Activated naive CD4-positive, alpha-beta T cell treated with anti-CD3 and anti-CD28 coated beads for 36 hours (primary cell): ENCODE data around the gene D2HGDH. TPM values are rescaled to one million over a fixed set of nuclear protein-coding genes. Genes with fewer than 3 reads are reported as not detected.
A peak's percentile ranks its signal among the peaks of the same experiment; 100 is the strongest.

Experiments
- CTCF ChIA-PET: fragments of 350-600 bp; sonication (Branson Sonifier 250); formaldehyde crosslinking; loops from one replicate; lab custom pipeline; 2021; ENCODE audit warnings: antibody characterized with exemption; lab: Charles Lee
- DNase-seq: peaks from one replicate; pipeline ENCODE4 v3.0.0-alpha.2; 2020
- H3K27ac Mint-ChIP-seq: one replicate; pipeline ENCODE4 v1.8.0; 2021; ENCODE audit warnings: mild to moderate bottlenecking, mixed read lengths
- H3K27me3 Mint-ChIP-seq: one replicate; pipeline ENCODE4 v1.8.0; 2021; ENCODE audit warnings: low read depth, mixed read lengths
- H3K36me3 Mint-ChIP-seq: one replicate; pipeline ENCODE4 v1.8.0; 2021; ENCODE audit warnings: low read depth, mixed read lengths
- H3K4me1 Mint-ChIP-seq: one replicate; pipeline ENCODE4 v1.8.0; 2021; ENCODE audit warnings: low read depth, mixed read lengths
- H3K4me3 Mint-ChIP-seq: one replicate; pipeline ENCODE4 v1.8.0; 2021; ENCODE audit warnings: mild to moderate bottlenecking, moderate library complexity, mixed read lengths
- H3K9me3 Mint-ChIP-seq: one replicate; pipeline ENCODE4 v1.8.0; 2021; ENCODE audit warnings: mixed read lengths
- intact Hi-C: fragments of 100-400 bp; cut with micrococcal nuclease; formaldehyde crosslinking; loops from one replicate; pipeline ENCODE4 v1.15.1; 2023
- total RNA-seq, 2 experiments: library from RNA; stranded (reverse); gene quantifications; one replicate each; pipeline ENCODE4 v1.2.3, GENCODE V29; 2021

D2HGDH gene
- total RNA-seq, 2 experiments from 2014 or later, result 19.4 to 23.1 TPM

DNA sequence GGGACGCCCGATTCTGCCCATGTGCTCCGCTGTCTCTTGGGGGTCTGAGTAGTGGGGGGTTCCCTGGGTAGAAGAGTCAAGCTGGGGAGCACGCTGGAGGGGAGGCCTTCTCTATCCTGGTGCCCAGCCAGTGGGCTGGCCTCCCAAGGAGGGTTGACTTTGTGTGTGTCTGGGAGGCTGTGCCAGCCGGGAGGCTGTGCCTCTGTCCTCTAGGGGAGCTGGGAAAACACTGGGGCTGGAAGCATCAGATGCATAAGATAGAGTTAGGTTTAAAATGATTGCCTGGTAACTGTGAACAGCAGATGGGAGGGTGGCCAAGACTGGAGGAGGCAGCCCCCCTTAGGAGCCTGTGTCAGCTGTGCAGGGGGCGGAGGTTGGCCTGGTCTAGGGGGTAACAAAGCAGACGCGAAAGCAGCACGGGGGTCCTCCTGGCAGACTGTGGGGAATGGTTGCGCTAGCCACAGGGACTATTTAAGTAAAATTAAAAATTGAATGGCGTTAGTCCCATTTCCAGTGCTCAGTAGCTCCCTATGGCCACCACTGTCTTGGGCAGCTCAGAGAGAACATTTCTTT, 31.3 kb upstream of the D2HGDH start:
- Mint-ChIP-seq H3K9me3 (peaks cover 6% of the 10 kb centered on the region), H3K27ac (peak overlapping the region; percentile 61), H3K36me3 (peaks cover 32% of the 10 kb centered on the region), H3K4me3 (peak overlapping the region; percentile 82), H3K4me1 (peaks cover 24% of the 10 kb centered on the region), H3K27me3 (no peaks in the 10 kb centered on the region)
- DNase-seq, result no peak
- CTCF ChIA-PET, result interaction anchor here (1.0 to 3.2 kb wide), 4 partner anchors 15 to 175 kb away, joined by 3 to 17 read pairs (median 12); partner anchors contain the start of gene D2HGDH
- intact Hi-C loops, result loop anchor here (5.0 kb wide), 2 partner anchors 601 to 1136 kb away; partner anchors contain the start of genes MTERF4 and RNPEPL1

DNA sequence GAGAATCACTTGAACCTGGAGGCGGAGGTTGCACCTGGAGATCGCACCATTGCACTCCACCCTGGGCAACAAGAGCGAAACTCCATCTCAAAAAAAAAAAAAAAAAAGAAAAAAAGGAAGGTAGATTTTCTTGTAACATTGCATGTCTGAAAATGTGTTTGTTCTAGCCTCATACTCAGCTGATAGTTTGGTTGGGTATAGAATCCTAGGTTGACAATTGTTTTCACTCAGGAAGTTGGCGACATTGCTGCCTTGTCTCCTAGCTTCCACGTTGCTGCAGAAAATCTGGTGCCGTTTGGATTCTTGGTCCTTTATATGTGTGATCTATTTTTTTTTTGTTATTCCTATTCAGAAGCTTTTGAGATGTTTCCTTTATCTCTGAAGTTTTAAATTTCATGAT, 27.9 kb upstream of the D2HGDH start:
- H3K4me1 Mint-ChIP-seq, result peaks cover 12% of the 10 kb centered on the region
- intact Hi-C loops, result no loop called here
- H3K9me3 Mint-ChIP-seq, result peaks cover 6% of the 10 kb centered on the region
- no peaks in the 10 kb centered on the region for H3K27me3 Mint-ChIP-seq
- peaks cover 41% of the 10 kb centered on the region for H3K36me3 Mint-ChIP-seq
- CTCF ChIA-PET, result no interaction called here
- no peak overlapping the region for H3K27ac Mint-ChIP-seq
- no peak overlapping the region for H3K4me3 Mint-ChIP-seq
- DNase-seq, result no peak

DNA sequence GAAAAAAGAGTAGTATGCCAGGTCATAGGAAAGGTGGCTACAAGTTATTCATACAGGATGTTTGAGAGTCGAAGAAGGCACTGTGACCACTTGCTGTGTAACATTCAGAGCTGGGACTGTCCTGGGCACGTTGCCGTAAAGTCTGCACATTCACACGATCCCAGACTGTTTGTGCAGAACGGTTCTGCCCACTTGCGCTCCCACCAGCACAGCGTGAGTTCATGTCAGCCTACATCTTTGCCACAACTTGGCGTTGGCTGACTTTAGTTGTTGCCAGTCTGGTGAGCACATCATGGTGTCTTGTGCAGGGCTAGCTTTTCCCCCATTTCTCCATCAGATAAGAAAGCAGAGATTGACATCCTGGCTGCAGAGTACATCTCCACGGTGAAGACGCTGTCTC, 25.6 kb upstream of the D2HGDH start:
- no peak overlapping the region for H3K4me3 Mint-ChIP-seq
- peaks cover 51% of the 10 kb centered on the region for H3K36me3 Mint-ChIP-seq
- intact Hi-C loops, result no loop called here

DNA sequence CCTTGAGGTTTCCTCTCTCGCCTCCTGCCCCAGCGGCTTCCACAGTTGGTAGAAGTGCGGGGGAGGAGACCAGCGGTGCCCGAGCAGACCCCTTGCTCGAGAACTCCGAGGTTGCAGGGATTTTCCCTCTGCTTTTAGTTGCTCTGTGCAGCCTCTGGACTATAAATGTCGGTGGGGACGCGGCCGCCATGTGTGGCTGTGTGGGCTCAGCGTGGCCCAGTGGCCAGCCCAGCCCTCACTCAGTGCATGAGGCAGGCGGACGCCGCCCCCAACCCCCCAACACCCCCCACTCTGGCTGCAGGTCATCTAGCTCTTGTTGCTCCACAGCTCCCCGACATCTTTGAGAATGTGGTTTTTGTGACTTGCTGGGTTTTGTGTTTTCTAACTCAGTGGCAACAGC, 15.3 kb upstream of the D2HGDH start:
- DNase-seq, result no peak
- Mint-ChIP-seq H3K4me1 (no peaks in the 10 kb centered on the region), H3K9me3 (peaks cover 6% of the 10 kb centered on the region), H3K4me3 (no peak overlapping the region), H3K36me3 (peaks cover 47% of the 10 kb centered on the region), H3K27me3 (no peaks in the 10 kb centered on the region), H3K27ac (no peak overlapping the region)
- intact Hi-C loops, result no loop called here
- CTCF ChIA-PET, result interaction anchor here (1.3 kb wide), 1 partner anchor 141 kb away, joined by 5 read pairs; no protein-coding TSS in a partner anchor

More for the DNA sequence above, 25.6 kb upstream of the D2HGDH start:
- no peak for DNase-seq
- CTCF ChIA-PET, result interaction anchor here (0.6 kb wide), 1 partner anchor 78 kb away, joined by 4 read pairs; no protein-coding TSS in a partner anchor
- Mint-ChIP-seq H3K27me3 (no peaks in the 10 kb centered on the region), H3K27ac (no peak overlapping the region), H3K4me1 (peaks cover 3% of the 10 kb centered on the region), H3K9me3 (peaks cover 6% of the 10 kb centered on the region)

DNA sequence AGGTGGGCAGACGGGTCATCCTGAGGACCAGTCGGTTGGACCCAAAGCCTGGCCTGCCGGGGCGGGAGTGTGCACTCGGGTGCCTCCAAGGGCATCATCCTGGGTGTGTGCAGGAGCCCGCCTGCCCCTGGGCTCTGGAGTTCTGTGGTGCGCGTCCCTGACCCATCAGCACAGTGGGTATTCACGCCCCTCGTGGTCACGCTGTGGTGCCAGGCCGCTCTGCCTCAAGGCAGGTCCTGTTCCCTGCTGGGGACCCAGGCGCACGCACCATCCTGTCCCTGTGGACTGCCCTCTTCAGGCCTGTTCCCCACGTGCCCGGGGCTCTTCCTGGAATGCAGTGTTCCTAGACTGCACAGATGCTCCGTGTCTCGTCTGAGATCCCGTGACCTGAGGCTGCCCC, 14.3 kb upstream of the D2HGDH start:
- no peak overlapping the region for H3K27ac Mint-ChIP-seq
- H3K36me3 Mint-ChIP-seq, result peaks cover 47% of the 10 kb centered on the region

DNA sequence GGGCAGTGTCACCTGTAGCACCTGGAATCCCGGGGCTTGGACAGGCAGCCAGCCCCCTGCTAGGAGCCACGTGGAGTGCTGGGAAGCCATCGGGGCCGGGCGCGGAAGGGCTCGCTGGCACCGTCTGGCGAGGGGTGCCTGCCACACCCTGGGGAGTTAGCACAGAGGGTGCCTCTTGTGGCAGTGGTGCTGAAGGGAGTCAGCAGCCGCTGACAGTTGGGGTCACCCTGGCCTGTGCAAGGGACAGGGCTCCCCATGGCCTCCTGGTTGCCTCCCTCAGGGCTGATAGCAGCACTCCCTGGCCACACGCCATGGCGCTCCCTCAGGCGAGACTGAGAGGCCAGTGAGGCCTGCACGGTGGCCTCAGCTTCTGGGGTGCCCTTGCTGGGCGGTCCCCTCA, 13.9 kb upstream of the D2HGDH start:
- Mint-ChIP-seq H3K9me3 (peaks cover 6% of the 10 kb centered on the region), H3K4me3 (no peak overlapping the region), H3K4me1 (no peaks in the 10 kb centered on the region), H3K27me3 (no peaks in the 10 kb centered on the region), H3K27ac (no peak overlapping the region), H3K36me3 (peaks cover 47% of the 10 kb centered on the region)
- CTCF ChIA-PET, result no interaction called here
- intact Hi-C loops, result no loop called here
- DNase-seq, result no peak

More for the DNA sequence above, 14.3 kb upstream of the D2HGDH start:
- DNase-seq, result no peak
- H3K9me3 Mint-ChIP-seq, result peaks cover 6% of the 10 kb centered on the region
- H3K27me3 Mint-ChIP-seq, result no peaks in the 10 kb centered on the region
- CTCF ChIA-PET, result no interaction called here
- intact Hi-C loops, result no loop called here
- no peak overlapping the region for H3K4me3 Mint-ChIP-seq
- H3K4me1 Mint-ChIP-seq, result no peaks in the 10 kb centered on the region

DNA sequence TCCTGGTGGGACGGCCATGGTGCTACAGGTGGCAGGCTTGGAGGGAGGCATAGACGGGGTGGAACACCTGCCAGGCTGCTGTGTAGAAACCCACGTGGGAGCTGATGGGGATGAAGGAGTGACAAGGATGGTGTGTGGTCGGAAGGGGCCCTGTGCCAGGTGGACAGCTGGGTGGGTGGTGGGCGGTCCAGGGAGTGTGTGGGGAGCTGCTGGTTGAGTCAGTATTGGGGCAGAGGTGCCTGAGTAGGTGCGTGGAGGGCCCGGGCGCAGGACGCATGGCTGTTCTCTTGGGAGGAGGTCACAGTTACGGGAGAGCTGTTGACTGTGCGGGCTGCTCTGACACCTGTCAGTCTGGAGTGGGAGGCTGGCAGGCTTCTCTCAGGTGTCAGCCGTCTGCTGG, 12.6 kb upstream of the D2HGDH start:
- no peak overlapping the region for H3K27ac Mint-ChIP-seq
- H3K4me3 Mint-ChIP-seq, result no peak overlapping the region
- no peak for DNase-seq
- no peaks in the 10 kb centered on the region for H3K4me1 Mint-ChIP-seq
- H3K36me3 Mint-ChIP-seq, result peaks cover 45% of the 10 kb centered on the region
- H3K27me3 Mint-ChIP-seq, result no peaks in the 10 kb centered on the region
- intact Hi-C loops, result no loop called here
- peaks cover 6% of the 10 kb centered on the region for H3K9me3 Mint-ChIP-seq
- CTCF ChIA-PET, result no interaction called here

DNA sequence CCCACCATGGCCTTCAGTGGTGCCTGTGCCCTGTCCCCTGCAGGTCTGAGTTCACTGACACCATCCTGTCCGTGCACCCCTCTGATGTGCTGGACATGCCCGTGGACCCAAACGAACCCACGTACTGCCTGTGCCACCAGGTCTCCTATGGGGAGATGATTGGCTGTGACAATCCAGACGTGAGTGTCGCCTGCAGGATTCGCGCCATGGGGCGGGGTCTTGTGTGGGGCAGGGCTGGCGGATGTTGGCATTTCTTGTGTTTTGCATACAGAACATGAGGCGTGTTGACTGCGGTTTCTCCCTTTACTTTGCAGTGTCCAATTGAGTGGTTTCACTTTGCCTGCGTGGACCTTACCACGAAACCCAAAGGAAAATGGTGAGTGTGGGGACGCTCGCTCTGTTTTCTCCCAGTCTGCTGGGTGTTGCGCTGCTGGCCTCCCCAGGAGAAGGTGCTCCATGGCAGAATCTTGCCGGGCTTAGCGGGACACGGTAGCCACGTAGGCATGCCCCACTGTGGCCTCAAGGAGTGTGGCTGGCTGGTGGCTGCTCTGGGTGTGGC, 11.5 kb upstream of the D2HGDH start:
- Mint-ChIP-seq H3K36me3 (peaks cover 44% of the 10 kb centered on the region), H3K27me3 (no peaks in the 10 kb centered on the region), H3K4me3 (no peak overlapping the region), H3K9me3 (peaks cover 6% of the 10 kb centered on the region), H3K4me1 (no peaks in the 10 kb centered on the region), H3K27ac (no peak overlapping the region)
- intact Hi-C loops, result no loop called here
- no peak for DNase-seq
- CTCF ChIA-PET, result no interaction called here

DNA sequence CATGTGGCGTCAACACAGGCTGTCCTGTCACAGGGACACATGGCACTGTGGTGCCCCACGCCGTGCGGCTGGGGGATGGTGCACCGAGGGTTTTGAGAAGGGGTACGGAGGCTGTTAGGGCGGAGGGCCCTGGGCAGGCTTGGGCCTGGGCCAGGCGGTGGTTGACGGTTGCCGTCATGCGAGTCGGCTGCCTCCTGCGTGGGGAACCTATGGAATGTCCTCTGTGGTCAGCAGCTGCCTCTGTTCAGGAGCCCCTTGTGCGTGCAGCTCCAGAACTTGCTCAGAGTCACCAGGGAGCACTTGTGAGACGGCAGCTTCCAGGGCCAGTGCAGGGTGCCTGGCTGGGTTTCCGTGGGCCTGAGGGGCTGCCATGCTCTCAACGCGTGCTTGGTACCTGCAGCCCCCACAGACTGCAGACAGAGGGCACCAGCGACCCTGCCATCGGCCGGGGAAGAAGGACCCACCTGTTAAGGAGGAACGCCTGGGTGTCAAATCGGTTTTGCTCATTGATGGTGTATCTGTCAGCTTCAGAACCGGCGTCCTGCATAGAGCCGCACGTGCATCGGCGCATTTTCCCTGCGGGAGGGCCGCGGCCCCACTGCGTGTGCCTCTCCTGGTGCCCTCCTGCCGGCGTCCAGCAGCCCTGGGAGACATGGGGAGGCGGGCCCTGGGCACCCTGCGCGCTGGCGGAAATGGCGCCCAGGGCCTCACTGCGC, 10.0 kb upstream of the D2HGDH start:
- H3K4me3 Mint-ChIP-seq, result no peak overlapping the region
- H3K9me3 Mint-ChIP-seq, result peaks cover 6% of the 10 kb centered on the region
- no peaks in the 10 kb centered on the region for H3K27me3 Mint-ChIP-seq
- H3K27ac Mint-ChIP-seq, result no peak overlapping the region
- CTCF ChIA-PET, result interaction anchor here (0.8 to 2.6 kb wide), 2 partner anchors 13 to 154 kb away, joined by 3 to 13 read pairs; no protein-coding TSS in a partner anchor
- peaks cover 43% of the 10 kb centered on the region for H3K36me3 Mint-ChIP-seq
- intact Hi-C loops, result loop anchor here (1.0 kb wide), 1 partner anchor 154 kb away; no protein-coding TSS in a partner anchor
- H3K4me1 Mint-ChIP-seq, result peaks cover 2% of the 10 kb centered on the region
- peak; percentile 47 for DNase-seq

DNA sequence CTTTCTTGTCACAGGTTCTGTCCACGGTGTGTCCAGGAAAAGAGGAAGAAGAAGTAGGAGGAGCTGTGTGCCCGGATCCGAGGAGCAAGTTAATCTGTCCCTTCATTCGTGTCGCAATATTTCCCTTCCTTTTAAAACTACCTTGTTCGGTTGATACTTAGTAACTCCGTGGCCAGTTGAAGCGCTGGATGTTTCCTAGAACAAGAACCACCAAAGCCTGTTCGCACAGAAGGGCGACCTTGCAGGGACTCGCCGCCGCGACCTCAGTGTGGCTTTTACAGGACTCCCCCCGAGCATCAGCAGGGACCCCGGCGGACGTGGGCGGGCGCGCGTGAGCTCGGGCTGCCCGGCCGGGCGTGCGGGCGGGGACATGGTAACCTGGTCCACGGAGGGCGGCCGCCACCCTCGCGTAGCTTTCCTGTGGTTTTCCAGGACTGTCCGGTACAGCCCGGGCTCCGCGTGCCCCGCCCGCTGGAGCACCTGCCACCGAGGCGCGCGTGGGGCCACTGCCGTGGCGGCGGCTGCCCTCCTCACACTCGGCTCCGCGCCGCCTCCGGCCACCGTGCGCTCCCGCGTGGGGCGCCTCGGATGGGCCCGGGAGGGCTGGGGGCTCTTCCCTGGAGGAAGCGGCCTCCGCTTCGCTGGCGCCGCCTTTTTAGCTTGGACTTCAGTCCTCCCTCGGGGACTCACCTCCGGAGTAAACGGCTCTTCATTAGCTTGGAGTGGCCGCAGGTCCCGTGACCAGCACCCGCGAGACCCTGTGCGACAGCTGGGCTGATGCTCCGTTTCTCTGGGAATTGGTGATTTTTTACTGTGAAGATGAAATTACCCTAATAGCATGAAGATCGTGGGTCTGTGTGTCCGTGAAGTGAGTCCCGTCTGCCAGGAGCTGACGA, 9.2 kb upstream of the D2HGDH start:
- CTCF ChIA-PET, result interaction anchor here (0.6 to 2.6 kb wide), 3 partner anchors 13 to 154 kb away, joined by 3 to 13 read pairs (median 3); no protein-coding TSS in a partner anchor
- Mint-ChIP-seq H3K4me3 (no peak overlapping the region), H3K4me1 (peaks cover 10% of the 10 kb centered on the region), H3K9me3 (peaks cover 6% of the 10 kb centered on the region), H3K36me3 (peaks cover 42% of the 10 kb centered on the region), H3K27ac (no peak overlapping the region), H3K27me3 (no peaks in the 10 kb centered on the region)
- DNase-seq, result no peak
- intact Hi-C loops, result loop anchor here (1.0 kb wide), 1 partner anchor 153 kb away; no protein-coding TSS in a partner anchor

DNA sequence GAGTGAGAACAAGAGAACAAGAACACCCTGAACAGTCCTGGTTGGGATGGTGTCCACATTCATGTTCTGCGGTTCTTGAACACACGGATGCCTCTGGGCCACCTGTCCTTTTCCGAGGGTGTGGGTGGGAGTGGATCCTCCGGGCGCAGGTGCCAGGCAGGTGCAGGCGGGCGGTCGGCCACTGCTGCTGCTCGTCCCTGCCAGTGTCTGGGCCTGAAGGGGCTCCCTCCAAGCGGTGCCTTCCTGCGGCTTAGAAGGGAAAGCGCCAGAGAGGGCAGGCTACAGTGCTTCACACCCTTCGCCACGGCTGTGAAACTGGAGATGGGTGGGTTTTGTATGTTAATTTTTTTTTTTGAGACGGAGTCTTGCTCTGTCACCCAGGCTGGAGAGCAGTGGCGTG, 8.0 kb upstream of the D2HGDH start:
- intact Hi-C loops, result no loop called here
- CTCF ChIA-PET, result interaction anchor here (0.7 to 0.9 kb wide), 2 partner anchors 149 to 215 kb away, joined by 3 read pairs; no protein-coding TSS in a partner anchor
- H3K36me3 Mint-ChIP-seq, result peaks cover 35% of the 10 kb centered on the region

More for the DNA sequence above, 8.0 kb upstream of the D2HGDH start:
- Mint-ChIP-seq H3K4me1 (peaks cover 22% of the 10 kb centered on the region), H3K27ac (no peak overlapping the region), H3K9me3 (peaks cover 6% of the 10 kb centered on the region), H3K4me3 (no peak overlapping the region), H3K27me3 (no peaks in the 10 kb centered on the region)
- DNase-seq, result no peak
